Glomerular visceral epithelial cell (primary cell): Measurements from ENCODE around the gene NOL12.

ENCODE experiments used
- DNase-seq: peaks from one replicate; pipeline ENCODE4 v3.0.0-alpha.2; 2016; ENCODE audit errors: extremely low spot score

The NOL12 gene

DNA sequence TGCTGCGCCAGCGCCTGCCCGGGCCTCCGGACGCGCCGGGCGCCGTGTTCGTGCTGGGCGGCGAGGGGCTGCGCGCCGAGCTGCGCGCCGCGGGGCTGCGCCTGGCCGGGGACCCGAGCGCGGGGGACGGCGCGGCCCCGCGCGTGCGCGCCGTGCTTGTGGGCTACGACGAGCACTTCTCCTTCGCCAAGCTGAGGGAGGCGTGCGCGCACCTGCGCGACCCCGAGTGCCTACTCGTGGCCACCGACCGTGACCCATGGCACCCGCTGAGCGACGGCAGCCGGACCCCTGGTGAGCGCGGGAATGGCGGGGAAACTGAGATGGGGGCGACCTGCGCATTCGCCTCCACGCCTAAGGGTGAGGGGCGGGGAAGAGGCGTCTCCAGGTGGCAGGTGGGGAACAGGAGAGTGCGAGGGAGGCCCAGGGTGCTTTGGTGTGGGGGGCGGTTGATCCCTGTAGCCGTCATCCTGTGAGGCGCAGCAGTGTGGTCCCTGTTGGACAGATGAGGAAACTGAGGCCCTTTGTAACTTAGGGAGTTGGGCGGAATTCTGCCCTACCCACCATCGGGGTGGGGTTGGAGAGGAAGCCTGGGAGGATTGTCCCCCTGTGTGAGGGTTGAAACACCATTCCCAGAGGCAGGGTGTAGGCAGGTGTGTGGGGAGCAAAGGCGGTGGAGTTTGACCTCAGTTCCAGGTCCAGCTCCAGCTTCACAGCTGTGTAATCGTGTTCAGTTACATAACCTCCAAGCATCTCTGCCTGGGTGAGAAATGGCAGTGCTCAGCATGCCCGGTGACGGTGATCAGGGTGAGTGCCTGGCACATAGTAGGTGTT lies 26.9 kb upstream of the NOL12 start:
- no peak for DNase-seq

DNA sequence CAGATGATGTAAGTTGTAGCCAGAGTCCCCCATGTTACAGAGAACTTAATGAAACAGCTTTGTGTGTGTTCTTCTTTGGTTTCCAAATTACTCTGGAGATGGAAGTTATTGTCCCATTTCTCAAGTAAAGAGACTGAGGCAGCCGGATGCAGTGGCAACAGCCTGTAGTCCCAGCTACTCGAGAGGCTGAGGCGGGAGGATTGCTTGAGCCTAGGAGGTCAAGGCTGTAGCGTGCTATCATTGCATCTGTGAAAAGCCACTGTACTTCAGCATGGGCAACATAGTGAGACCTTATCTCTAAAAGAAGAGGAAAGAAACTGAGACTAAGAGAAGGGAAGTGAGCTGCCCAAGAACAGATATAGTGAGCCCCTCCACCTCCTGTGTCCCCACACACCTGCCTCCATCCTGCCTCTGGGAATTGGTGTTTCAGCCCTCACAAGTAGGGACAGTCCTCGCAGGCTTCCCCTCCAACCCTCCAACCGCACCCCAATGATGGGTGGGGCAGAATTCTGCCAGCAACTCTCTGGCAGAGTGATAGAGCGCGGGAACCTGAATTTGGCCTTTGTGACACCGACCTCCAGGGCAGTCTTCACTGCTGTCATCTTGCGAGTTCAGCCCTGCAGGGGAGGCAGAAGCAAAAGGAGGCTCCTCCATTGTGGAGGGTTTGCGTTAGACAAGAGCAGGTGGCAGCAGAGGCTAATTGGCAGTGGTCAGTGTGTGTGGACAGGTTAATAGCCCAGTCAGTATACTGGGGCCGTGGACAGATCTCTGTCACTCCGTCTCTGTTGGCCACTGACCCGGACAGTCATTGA lies 26.0 kb upstream of the NOL12 start:
- DNase-seq: no peak

DNA sequence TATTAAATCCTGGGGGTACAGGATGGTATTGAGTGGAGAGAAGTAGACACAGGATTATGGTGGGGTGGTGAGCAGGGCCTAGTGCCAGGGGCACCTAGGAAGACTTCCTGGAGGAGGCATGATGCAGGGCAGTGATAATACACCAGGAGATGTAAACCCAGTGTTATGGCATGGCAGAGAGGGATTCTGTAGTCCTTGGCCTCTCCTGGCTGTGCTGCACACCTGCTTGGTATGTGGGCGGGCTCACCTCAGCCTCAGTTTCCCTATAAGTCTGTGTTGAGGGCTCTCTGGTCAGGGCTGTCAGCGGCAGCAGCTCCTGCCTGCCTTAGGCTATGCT lies 25.5 kb upstream of the NOL12 start:
- no peak for DNase-seq

DNA sequence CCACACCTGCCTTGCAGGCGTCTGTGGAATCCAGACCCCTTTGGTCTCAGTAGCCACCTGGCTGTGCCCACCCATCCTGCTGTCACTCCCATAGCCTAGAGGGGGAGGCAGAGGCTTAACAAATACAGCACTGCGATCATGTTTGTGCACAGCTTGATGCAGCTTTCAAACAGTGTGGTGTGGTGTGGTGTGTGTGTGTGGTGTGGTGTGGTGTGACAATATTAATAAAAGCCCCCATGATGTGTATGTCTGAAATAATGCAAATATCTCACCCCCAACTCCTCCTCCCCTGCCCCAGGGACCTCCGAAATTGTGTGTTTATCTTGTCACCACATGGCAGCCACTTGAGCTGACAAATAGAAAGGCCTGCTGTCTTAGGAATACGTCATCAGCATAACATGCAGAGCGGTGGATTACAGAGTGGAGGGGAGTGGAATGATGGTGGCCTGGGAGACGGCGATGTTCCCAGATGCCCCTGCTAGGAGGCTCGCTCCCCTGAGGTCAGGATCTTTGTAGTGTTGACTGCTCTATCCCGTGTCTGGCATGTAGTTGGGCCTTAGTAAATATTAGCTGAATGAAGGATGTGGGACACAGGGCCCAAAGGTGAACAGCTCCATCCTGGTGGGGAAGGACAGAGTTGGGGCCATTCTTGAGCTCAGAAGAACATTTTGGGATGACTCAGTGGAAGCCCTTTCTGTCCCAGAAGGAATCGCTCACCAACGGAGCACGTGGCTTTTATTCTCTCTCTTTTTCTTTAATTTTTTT lies 24.8 kb upstream of the NOL12 start:
- peak; percentile 43 for DNase-seq

DNA sequence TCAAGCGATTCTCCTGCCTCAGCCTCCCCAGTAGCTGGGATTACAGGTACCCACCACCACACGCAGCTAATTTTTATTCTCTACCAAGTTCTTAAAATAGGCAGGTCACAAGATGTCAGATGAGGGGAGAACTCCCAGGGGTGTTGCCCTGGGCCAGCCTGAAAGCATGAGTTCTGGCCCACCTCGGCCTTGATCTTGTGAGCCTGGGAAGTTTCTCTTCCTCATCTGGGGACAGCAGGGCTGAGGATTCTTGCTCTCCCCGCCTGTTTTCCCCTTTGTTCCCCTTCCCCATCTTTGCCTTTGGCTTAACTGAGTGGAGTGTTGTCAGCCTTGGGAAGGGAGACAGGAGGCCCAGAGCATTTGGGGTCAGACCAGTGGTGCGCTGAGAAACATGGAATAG lies 24.1 kb upstream of the NOL12 start:
- DNase-seq: no peak

DNA sequence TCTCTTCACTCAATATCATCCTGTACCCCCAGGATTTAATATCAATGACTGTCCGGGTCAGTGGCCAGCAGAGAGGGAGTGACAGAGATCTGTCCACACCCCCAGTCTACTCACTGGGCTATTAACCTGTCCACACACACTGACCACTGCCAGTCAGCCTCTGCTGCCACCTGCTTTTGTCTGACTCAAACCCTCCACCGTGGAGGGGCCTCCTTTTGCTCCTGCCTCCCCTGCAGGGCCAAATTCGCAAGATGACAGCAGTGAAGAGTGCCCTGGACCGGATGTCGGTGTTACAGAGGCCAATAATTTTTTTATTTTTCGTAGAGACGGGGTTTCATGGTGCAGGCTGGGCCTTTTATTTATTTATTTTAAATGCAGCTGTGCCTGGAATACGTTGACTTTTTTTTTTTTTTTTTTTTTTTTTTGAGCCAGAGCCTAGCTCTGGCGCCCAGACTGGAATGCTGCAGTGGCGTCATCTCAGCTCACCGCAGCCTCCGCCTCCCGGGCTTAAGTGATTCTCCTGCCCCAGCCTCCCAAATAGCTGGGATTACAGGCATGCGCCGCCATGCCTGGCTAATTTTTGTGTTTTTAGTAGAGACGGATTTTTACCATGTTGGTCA lies 22.5 kb upstream of the NOL12 start:
- no peak for DNase-seq

DNA sequence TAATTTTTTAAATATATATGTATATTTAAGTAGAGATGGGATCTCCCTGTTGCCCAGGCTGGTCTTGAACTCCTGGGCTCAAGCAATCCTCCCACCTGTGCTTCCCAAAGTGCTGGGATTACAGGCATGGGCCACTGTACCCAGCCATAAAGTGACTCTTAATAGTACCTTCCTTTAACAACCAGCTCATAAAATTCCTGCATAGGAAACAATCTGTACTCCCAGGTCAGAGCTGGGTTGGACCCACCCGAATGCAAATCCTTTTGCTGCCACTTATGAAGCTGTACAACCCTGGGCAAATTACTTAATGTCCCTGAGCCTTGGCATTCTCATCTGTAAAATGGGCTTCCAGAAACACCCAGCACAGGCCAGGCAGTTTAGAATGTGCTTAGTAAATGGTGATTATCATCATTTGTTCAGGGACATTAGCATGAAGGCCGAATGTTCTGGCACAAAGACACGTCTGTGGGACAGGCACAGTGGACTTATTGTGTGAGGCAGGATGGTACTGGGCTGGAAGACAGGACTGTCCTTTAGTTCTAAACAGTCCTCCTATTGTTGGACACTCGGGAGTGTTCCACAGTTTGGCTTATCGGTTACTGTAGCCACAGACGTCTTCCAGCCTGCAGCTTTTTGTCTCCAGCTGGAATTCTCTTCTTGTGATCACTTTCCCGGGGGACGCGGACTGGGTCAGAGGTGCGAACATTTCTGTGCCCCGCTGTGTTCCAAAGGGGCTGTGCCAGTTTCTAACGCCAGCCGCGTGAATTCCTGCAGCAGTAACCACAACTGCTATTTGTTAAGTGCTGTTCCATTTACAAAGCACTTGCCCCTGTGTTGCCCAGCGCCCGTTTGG lies 21.7 kb upstream of the NOL12 start:
- DNase-seq: no peak

DNA sequence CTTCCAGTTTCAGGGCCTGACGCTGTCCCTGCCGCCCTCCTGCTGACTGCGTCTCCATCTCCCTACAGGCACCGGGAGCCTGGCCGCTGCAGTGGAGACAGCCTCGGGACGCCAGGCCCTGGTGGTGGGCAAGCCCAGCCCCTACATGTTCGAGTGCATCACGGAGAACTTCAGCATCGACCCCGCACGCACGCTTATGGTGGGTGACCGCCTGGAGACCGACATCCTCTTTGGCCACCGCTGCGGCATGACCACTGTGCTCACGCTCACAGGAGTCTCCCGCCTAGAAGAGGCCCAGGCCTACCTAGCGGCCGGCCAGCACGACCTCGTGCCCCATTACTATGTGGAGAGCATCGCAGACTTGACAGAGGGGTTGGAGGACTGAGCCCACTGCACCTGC lies 20.7 kb upstream of the NOL12 start:
- no peak for DNase-seq

DNA sequence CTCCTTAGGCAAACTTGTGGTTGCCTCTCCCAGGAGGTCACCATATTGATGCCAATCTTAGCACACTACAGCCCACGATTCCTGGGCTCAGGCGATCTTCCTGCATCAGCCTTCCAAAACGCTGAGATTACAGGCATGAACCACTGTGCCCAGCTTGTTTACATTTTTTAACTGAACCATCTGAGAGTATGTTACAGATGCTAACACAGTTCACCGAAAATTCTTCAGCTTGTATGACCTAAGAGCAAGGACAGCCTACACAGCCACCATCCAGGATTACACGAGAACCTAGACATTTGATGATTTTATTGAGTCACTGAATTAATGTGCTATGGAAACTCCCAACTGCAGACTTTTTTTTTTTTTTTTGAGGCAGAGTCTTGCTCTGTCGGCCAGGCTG lies 16.6 kb upstream of the NOL12 start:
- DNase-seq: no peak

DNA sequence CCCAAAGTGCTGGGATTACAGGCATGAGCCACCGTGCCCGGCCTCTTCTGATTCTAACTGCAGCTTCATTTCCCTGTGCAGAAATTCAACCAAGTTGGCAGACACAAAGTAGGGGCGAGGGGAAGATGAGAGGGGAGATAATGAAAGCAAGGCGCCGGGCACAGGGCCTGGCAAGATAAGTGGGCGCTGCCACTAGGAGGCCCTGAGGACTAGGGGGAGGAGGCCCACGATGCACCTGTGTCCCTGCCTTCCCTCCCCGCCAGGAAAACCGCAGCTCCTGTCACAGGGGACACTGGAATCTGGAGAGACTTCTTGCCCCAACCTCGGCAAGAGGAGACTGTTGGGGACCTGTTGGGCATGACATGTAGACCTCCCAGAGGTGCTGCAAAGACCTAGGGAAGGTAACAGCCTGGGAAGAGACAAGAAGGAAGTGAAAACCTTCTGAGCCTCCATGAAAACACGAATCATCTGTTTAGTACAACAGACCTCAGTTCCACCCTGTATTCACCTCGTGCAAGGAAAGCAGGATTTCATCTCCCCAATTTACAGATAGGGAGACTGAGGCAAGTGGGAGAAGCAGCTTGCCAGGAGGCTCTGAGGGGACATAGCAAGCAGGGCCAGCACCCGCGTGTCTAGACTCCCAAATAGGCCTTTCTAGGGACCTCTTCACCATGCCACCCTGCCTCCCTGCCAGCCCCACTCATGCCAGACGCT lies 13.8 kb upstream of the NOL12 start:
- DNase-seq: no peak

DNA sequence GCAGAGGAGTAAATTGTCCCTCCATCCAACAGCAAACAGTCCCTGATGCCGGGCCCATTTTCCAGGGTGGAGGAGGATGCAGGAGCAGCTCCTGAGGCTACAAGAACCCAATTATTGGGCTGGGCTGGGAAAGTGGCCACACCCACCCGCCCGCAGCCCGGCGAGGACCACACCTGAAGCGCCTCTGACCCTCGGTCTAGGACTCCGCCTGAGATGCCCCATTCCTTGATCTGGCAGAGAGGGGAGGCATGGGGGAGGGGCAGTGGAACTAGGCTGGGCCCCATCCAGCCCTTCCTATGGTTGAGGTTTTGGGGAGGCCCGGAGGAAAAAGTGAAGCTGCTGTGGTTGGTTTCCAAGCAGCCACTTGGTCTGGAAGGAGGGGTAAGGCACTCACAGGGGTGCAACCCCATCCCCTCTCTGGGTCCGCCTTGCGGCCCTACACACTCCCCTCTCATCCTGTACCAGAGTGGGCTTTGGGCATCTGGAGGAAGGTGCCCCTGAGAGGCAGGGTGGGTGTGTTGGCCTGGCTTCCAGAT lies 13.2 kb upstream of the NOL12 start:
- DNase-seq: no peak

DNA sequence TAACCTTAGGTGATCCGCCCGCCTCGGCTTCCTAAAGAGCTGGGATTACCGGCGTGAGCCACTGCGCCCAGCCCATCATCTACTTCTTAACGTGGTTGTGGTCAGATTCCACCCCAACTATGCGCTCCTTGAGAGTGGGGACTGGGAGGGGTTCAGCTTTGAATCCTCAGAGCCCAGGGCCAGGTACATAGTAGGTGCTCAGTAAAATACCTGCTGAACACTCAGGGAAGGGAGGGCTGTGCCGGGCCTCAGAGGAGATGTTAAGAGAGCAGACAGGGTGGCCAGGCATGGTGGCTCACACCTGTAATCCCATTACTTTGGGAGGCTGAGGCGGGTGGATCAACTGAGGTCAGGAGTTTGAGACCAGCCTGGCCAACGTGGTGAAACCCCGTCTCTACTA lies 11.9 kb upstream of the NOL12 start:
- no peak for DNase-seq

DNA sequence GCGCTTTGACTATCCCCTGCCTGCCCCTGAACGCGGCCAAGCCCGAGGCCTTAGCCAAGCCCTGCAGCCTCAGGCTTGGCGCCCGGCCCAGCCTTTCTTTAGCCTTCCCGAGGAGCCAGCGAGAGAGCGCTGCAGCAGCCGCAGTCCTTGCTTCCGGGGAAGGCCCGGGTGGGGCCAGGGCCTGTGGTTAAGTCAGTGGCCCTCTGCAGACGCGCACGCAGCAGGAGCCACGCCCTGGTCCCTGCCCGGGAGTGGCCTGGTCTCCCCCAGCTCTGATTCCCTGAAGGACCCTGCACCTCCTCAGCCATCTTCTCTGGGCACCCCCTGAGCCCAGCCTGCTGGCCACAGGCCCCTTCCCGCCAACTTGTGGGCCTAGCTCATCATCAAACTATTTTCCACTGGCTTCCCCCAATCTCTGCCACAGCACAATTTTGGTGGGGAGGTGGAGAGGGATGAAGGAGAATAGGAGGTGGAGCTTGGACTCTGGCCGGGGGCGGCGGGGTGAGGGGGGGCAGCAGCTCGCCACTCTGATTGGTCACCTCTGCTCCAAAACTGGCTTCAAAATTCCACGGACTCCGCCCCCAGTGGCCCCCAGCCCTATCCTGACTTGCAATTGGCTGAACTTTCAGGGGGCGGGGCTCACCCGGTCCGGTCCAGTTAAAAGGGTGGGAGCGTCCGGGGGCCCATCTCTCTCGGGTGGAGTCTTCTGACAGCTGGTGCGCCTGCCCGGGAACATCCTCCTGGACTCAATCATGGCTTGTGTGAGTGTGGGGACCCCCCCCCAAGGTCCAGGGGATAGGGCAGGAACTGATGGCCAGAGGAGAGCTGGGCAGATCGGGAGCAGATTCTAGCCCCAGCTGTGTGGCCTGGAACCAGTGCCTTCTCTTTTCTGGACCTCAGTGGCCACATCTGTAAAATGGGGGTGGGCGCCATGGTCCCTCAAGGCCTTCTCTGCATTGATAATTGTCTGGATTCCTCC lies 10.9 kb upstream of the NOL12 start, which contains the start of gene LGALS1:
TSS of gene LGALS1 (plus strand) at position 686 of the 979 bp plus-strand sequence. CDS start at position 753, 67 bp downstream.
- peak; percentile 95 for DNase-seq

DNA sequence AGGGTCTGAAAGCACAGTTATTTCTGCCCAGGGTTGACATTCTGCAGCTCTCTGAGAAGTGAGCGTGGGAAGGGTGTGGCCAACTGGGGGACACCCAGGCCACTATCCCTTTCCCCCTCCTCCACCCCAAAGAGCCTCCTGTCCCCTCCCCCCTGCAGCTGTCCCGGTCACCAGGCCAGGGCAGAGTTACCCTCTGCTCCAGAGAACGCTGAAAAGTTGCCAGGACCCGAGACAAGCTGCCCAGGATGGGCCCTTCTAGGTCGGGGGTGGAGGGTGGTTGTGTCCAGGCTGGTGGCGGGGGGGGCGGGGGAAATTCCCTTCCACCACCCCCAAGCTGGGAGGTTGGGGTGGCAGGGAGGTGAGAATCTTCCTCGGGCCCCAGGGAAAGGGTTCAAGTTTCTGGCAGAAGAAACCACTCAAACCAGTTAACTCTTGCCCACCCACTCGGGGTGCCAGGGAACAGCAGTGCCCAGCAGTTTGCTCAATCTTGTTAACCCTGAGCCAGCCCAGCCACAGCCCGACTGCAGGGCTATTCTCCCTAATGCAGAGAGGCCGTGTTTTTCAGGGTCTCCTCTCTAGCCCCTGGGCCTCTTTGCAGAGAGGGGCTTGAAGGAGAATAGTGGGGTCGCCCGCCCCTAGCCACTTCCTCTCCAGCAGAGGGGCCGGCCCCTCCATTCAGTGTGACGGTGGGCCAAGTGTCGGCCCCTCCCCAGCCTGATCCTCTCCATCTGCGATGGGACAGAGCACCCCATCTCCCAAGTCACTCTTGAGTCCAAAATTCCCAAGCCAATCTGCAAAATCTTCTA lies 10.0 kb upstream of the NOL12 start:
- peak; percentile 40 for DNase-seq

DNA sequence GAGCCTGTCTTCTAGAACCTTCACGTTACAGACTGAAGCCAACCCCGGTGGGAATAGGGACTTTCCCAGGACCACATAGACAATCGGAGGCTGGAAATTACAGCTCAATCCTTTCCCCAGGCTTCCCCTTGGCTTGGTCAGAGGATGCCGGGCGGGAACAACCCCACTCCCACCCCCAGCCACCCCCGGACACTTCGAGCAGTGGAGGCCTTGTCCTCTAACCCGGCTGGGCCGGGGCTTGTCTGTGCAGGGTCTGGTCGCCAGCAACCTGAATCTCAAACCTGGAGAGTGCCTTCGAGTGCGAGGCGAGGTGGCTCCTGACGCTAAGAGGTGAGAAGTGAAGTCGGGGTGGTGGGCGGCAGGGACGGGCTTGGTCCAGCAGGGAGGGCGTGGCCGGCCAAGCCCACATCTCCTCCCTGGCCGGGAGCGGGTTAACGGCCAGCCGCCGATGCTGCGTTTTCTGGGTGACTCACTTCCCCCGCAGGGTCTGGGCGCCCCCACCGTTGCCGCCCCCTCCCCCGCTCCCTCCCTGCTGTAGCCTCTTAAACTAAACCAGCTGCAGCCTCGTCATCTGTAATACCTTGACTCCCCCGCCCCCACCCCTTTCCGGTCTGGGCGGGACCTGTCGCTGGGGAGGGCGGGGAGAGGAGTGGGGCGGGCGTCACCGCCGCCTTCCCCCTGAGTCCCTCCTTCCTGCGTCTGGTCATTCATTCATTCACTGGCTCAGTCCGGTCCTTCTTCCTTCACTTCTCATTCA lies 9.2 kb upstream of the NOL12 start:
- peak; percentile 96 for DNase-seq

DNA sequence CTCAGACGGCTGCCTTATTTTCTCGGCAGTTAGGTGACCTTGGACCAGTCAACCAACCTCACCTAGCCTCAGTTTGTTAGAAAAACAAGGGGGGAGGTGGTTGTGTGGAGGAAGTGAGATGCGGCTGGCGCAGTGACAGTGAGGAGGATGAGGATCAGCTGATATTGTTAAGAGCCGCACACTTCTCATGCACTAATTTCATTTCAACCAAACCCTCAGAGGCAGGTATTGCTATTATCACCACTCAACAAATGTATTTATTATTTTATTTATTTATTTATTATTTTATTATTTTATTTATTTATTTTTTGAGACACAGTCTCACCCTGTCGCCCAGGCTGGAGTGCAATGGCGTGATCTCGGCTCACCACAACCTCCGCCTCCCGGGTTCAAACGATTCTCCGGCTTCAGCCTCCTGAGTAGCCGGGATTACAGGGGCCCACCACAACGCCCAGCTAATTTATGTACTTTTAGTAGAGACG lies 8.6 kb upstream of the NOL12 start:
- DNase-seq: no peak

DNA sequence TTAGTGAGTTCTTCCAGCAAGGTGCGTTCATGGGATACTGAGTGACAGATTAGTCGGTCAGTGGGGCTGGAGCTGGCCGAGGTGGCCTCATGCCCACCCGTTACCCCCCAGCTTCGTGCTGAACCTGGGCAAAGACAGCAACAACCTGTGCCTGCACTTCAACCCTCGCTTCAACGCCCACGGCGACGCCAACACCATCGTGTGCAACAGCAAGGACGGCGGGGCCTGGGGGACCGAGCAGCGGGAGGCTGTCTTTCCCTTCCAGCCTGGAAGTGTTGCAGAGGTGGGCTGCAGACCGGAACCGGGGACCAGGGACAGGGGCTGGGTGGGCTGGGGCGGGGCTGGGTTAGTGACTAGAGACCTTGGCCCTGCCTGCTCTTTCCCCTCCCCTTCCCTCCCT lies 7.8 kb upstream of the NOL12 start:
- no peak for DNase-seq
